Measurements from ENCODE around the gene SRP14.

GRCh38 chr15:40072216-40072990, 33.4 kb upstream of the SRP14 start:
- TF ChIP-seq CTCF (IDR thresholded peaks at IDR 0.05) (no peak), POLR2A (IDR thresholded peaks at IDR 0.05; ENCODE audit: low read length) (no peak), PHF8 (IDR thresholded peaks at IDR 0.05; ENCODE audit: borderline replicate concordance, low read depth) (no peak), GATA3 (IDR thresholded peaks at IDR 0.05; ENCODE audit: borderline replicate concordance) (no peak), FOXS1 (CRISPR knock-in tag; IDR thresholded peaks at IDR 0.05) (no peak), SMC3 (IDR thresholded peaks at IDR 0.05) (no peak), MYC (IDR thresholded peaks at IDR 0.05; ENCODE audit: borderline replicate concordance, low read length) (no peak), EP300 (IDR thresholded peaks at IDR 0.05) (no peak), RNF2 (IDR thresholded peaks at IDR 0.05; ENCODE audit: borderline replicate concordance, low read depth) (no peak)
- TF ChIP-seq, protein P1, sequence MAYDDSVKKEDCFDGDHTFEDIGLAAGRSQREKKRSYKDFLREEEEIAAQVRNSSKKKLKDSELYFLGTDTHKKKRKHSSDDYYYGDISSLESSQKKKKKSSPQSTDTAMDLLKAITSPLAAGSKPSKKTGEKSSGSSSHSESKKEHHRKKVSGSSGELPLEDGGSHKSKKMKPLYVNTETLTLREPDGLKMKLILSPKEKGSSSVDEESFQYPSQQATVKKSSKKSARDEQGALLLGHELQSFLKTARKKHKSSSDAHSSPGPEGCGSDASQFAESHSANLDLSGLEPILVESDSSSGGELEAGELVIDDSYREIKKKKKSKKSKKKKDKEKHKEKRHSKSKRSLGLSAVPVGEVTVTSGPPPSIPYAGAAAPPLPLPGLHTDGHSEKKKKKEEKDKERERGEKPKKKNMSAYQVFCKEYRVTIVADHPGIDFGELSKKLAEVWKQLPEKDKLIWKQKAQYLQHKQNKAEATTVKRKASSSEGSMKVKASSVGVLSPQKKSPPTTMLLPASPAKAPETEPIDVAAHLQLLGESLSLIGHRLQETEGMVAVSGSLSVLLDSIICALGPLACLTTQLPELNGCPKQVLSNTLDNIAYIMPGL (CRISPR knock-in tag; IDR thresholded peaks at IDR 0.05; ENCODE audit: borderline replicate concordance) = no peak
- TF ChIP-seq, protein P2, sequence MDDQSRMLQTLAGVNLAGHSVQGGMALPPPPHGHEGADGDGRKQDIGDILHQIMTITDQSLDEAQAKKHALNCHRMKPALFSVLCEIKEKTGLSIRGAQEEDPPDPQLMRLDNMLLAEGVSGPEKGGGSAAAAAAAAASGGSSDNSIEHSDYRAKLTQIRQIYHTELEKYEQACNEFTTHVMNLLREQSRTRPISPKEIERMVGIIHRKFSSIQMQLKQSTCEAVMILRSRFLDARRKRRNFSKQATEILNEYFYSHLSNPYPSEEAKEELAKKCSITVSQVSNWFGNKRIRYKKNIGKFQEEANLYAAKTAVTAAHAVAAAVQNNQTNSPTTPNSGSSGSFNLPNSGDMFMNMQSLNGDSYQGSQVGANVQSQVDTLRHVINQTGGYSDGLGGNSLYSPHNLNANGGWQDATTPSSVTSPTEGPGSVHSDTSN (IDR thresholded peaks at IDR 0.05) = no peak

Measured in A549 (cell line).